ENCODE data around the gene GTF3C1. TPM values are rescaled to one million over a fixed set of nuclear protein-coding genes. Genes with fewer than 3 reads are reported as not detected.

Gene GTF3C1
- total RNA-seq, 1 donor from 2014 or later = 74.4 TPM

DNA sequence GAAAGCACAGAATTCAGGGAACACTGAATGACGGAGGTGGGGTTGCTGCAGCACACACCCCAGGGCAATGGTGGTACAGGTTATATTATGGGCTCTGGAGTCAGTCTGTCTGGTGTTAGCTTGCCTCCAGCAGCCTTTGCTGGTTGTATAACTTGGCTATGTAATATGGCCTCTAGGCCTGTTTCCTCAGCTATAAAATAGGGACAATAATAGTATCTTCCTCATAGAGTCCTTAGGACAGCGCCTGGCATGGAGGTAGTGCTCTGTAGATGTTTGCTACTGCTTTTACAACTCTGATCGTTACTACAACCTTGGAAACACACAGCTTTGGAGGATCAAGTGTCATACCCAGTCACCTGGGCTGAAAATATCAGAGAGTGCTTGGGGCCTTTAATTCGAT is 31.5 kb downstream of the GTF3C1 start:
- no peak for DNase-seq

DNA sequence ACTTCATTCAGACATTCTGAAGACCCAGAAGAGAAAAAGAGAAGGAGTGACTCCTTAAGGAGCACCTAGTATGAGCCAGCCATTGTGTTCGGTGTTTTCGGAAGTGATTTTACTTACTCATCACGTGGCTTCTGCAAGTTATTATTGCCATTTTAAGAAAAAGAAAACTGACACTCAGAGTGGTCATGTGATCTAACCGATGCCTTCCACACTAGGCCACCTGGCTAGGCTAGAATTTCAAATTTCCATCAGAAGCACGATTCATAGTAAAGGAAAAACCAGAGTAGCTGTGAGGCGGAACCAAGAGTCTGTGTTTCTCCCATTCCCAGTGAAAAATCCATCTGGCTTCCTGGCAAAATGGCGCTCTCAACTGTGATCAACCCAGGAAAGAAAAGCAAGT is 32.0 kb downstream of the GTF3C1 start:
- no peak for DNase-seq

DNA sequence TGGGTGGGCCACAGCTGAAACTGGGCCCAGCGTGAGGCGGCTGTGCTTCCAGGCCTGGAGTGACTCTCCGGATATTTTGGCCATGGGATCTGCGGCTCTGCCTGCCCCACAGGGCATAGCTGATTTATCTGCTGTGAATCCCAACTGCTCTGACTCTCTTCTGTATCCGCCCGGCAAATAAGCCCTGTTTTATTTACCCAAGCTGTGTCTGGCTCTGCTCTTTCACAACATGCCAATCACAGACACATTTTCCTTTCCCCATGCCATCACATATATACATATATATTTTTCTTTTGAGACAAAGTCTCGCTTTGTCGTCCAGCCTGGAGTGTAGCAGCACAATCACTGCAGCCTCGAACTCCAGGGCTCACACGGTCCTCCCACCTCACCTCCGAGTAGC is 33.3 kb downstream of the GTF3C1 start:
- DNase-seq = no peak

DNA sequence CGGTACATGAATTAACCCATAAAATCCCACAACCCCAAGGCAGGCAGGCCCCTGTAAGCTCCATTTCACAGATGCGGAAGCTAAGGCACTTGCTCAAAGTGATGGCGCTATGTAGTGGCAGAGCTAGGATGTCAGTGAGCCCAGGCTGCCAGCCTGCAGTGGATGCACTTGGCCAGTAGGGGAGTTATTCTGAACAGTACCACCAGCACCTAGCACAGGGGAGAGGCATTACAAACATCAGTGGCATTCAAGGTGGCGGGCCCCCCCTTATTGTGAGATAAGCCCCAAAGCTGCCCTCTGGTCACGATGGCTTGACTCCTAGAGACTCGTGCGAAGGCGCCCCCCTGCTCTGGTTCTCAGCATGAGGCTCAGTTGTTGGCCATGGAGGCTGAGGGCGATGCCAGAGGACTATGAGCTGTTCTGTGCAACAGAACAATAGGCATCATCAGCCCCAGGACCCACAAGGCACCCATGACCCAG is 33.8 kb downstream of the GTF3C1 start:
- peak; percentile 62 for DNase-seq

DNA sequence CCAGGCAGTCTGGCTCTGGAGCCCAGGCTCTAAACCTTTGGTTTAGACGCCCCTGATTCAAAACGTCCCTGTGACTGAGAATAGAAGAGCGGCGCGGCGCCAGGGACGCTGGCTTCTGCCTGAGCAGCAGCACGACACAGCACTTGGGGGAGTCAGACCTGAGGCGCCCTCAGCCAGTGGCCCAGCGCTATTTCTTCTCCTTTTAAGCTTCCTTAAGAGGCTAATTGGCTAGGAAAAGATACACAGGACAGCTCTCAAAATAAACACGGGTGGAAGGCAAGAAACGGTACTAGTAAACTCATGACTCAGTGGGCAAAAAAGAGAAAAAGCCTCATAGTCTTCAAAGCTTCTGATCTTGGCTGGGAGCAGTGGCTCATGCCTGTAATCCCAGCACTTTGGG is 34.9 kb downstream of the GTF3C1 start:
- DNase-seq = no peak

DNA sequence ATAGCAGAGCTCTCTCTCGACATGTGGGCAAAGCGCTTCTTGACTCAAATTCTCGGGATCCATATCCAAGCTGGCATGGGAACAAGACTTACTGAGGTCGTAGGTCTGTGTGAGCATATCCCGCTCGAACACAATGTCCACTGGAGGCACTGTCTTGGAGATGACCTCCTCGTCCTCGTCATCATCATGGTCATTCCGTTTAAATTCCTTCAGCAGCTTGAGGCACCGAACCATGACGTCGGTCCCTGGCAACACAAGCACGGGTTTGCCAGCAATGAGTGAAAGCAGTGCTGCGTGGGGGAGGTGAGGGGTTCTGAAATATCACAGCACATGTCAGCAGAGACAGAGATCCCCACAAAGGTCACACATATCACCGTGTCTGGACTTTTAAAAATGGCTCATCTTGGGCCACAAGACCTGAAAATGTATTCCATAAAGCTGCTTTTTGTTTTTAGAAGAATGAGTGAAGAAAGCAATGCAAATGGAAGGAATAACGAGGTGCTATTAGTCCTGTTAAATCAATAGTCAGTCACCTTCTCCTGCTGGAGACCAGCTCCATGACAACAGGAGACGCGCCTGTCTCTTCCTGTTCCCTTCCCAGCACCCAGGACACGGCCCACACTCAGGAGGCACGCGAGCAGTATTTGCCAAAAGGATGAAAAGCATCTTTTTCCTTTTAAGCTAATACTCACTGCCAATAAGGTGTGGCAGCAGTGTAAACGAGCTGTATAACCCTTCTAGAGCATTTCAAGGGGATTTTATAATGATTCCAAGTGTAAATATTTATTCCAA is 37.9 kb downstream of the GTF3C1 start:
- no peak for DNase-seq

DNA sequence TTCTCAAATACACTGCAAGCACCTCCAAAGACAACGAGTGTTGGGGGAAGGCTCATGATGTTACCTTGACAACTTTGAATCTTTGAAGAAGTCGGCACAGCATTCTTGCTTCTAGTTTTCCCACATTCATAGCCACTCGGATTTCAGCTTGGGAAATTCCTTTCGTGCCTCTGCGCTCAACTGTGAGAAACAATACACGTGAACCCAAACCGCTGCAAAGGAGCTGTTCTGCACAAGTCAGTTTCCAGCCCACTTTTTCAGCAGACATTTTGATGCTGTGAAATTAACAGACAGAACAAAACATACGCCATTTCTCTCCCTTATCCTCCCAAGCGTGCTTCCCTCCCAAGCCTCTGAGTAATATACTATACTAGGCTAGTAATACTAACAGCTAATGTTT is 41.2 kb downstream of the GTF3C1 start:
- no peak for DNase-seq

DNA sequence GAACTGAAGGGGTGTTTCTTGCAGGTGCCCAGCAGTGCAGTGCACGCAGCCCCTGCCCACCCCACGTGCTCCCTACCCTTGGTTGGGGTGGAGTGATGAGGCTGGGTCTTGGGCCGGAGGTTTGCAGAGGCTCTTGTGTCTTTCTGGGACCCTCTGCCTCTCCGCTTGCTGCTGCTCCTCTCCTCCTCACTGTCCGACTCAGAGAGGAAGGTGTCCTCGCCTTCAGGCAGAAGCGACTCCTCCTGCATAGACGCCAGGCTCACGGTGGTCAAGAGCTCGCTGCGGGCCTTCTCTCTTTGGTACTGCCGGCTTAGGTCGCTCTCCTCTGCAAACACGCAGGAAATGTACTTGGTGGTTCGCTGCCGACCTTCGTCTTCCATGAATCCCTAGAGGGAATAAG is 42.9 kb downstream of the GTF3C1 start:
- DNase-seq = no peak

DNA sequence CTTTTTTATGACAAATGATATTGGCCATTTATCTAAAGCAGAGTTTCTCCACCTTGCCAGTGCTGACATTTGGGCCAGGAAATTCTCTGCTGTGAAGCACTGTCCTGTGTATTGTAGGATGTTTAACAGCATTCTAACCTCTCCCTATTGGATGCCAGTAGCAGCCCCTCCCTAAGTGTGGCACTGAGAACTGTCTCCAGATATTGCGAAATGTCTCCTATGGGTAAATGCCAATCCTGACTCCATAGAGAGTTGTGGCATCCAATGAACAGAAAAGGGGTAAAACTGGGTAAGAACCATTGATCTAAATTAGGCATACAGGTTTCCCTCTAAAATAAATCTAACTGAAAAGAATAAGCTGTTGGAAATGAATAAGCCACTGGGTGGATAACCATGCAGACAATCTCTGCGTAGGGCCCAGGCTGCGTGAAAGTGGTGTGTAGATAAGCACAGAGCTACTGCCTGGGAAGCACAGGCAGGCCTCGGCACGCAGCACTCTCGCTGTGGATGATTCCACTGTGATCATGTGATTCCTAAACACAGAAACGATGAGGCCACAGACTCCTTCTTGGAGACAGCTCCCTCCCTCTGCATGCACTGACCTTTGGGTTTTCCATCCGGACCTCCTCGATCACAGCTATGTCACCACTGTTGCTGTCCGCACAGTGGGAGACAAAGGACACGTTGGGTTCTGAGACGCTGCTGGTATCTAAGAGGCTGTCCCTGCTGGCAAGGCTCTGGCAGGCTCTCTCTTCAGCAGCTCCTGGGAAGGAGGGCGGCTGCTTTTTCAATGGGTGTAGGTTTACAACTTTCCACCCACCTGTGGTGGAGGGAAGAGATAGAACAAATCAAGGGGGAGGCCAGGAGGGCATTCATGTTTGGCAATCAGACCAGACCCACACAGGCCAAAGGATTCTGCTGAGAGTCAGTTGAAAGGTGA is 44.1 kb downstream of the GTF3C1 start:
- DNase-seq = no peak

DNA sequence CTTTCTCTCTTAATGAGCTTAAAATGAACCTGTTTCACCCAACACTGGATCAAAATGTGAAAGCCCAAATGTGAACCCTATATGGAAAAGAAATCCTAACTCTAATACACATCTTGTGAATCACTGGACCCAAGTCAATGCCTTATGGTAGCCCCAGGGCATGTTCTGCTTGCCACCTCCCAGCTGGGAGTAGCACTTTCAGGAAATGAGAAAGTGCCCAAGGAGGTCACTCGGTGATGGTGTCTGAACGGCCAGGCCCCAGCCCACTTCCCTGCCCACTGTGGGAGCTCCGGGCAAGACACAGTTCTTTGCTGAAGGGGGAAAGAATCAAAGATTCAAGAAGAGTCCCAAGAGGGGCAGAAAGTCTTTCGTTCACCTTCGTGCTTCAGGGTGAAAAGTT is 46.1 kb downstream of the GTF3C1 start:
- no peak for DNase-seq

DNA sequence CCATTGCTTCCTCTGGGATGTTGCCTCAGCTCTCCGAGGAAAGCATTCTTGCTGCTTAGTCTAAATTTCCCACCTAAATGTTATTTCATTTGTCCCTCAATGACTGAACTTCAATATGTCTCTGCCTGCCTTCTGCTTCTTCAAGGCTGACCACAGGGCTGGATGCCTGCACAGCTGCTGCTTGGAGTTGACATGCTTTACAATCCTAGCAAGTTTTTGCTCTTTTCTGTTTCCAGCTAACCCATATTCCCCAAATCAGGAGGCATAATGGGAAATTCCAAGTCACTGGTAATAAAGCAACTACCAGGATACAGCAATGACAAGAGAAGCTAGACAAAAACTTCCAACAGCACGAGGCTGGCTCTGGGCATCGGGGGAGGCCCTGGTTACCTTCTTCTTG is 48.9 kb downstream of the GTF3C1 start:
- no peak for DNase-seq

DNA sequence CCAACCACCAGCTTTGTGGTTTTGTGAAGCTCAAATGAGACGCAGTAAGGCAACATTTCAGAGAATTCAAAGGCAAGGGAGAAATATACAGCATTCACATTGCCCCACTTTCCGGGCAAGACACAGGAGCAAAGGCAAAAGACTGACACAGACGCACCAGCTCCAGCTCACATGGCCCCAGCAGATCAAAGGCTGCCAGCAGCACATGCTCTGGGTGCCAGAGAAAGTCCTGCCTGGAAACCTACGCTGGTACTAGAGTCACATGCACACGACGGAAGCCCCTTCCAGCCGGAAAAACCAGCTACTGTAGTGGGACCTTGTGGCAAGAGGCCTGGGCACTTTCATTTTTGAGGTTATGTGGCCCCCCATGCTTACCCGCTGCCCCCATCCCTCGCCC is 50.1 kb downstream of the GTF3C1 start:
- DNase-seq = no peak

DNA sequence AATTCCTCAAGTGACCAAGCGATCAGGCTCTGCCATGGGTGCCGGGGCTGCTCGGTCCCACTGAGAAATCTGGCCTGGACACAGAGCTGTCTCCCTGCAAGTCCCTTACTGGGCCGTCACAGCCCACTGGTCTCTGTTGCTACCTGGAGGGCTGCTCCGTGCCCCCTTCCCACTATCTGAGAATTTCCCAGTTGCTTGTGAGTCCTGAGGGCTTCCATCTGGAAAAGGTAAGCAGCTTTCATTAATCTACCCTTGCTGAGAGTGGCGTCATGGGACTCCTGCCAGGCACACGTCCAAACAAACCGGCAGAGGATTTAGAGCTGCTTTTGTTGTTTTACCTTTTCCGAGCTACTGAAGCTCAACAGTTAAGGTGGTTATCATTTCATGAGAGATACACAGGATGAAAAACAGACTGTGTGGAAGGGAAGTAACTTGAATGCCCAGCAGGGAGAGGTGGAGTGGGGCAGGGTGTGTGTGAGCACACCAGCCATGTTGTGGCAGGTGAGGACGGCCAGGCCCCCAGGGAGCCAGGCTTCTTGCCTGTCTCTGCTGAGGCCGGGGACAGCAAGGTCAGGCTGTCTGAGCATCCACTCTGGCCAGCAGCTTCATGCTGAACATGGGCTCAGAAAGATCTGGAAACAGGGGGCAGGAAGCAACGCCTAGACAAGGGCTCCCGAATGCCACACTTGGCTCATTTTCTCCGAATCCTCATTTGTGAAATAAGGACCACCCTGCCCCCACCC is 50.6 kb downstream of the GTF3C1 start:
- DNase-seq = no peak

DNA sequence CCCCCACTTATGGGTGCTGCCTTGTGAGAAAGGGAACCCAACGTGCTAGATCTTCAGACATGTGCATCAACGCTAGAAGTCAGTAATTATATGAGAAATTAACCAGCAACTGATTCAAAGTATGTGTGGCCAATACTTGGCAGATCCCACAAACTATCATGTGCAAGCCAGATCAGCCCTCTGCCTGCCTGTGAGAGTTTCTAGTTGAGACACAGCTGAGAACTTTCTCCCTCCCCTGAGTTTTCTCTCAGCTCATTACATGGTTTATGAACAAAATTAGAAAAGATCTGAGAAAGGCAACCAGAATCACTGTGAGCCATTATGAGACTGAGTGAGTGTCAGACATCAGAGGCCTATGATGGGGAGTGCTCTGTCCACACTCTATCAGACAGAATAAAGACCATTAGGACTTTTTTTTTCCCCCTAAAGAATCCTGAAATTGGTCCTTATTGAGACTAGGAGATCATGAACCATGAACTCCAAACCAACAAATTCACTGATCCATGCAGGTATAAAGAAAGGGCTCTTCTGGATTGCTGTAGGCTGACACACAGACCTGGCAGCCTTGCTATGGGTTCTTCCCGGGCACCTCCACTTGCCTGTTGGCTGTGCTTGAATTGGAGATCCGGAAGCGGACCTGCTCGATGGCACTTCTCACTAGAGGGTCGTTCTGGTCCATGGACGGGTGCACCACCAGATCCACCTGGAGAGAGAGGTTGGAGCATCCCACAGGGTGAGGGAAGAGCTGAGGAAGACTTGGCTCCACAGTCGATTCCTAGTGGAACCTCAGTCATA is 51.5 kb downstream of the GTF3C1 start:
- no peak for DNase-seq

DNA sequence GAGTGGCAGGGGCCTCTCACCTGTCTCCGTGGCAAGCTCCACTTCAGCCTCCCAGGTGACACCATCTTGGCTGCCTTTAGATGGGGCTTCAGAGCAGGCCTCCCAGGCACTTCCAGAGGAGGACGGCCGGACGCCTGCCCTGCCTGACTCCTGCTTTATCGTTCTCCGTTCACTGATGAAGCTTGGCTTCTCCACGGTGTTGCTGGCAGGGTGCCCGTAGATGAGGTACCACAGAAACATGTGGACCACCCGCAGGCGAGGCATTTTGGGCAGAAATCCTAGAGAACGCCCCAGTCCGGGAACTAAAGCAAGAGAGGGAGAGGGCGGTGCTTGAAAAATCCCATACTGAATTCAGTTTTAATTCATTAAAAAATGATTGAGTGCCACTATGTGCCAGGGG is 54.5 kb downstream of the GTF3C1 start:
- no peak for DNase-seq

DNA sequence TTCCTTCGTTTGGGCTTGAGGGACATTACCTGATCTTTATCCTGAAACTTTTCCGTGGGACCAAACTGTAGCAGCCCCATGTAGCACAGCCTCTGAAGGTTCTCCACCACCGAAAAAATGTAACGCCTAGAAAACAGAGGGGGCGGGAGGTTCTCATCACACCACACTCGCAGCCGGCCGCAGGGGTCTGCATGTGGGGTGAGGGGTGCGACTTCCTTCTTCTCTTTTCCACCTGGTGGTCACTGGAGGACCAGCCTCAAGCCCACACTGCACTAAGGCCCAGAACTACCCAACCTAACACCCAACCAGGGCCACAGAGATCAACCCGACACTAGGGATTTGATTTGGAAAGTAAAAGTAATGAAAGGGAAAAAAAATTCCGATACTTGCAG is 57.1 kb downstream of the GTF3C1 start:
- no peak for DNase-seq

DNA sequence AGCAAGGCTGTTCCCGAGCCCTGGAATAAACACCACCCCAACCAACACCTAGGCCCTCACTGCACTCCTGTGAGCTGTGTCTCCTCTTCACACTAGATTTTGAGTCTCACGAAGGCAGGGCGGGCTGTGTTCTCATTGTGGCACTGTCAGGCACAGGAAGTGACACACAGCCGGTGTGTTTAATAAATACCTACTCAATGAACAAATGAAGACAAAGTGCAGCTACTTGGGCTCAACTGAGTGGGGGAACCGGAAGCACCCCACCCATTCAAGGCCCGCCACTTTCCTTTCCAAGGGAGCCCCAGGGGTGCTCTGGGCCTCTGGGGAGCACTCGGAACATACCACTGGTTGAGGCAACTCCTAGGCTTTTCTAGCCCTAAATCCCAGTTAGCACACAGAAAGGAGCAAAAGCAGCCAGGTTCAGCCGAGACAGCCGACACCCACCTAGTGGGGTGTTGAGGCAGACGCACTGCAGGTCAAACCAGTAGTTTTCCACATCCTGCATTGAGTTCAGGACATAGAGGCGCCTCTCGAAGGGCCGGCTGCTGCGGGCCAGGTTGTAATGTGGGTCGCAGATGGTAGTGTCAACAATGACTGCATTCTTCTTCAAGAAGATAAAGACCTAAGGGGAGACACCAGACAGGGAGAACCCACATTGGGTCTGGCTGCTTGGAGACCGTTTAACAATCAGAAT is 57.7 kb downstream of the GTF3C1 start:
- DNase-seq = peak; percentile 79

DNA sequence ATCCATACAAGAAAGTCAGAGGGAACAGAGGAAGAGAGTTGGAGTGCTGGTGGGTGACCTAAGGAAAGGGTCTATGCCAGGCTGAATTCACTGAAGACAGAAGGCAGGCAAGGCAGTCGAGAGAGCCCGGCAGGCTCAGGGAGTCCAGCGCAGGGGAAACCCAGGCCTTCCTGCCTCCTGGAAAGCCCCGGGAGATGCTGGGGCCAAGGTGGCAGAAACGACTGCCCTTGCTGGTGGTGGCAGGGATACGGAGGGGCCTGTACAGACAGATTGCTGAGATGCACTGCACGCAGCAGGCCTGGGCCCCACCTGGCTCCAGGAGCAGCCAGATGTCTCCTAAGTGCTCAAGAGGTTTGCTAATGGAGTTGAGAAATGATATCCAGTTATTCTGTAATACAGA is 59.8 kb downstream of the GTF3C1 start:
- no peak for DNase-seq

DNA sequence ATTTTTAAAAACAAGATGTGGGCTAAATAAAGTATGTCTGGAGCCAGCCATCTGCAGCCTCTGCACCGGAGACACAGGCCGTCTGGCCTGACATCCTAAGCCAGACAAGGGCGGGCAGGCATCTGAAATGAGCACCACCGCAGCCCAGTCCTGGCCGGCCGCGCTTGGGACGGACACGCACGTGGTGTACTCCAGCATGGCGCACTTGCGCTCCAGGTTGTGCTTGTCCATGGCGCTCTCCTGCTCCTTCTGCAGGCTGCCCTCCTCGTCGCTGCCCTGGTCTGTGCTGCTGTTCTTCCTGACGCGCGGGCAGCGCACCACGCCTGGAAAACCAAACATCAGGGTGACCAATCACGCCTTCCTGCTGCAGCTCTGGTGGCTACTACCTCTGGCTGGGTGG is 60.3 kb downstream of the GTF3C1 start:
- no peak for DNase-seq

DNA sequence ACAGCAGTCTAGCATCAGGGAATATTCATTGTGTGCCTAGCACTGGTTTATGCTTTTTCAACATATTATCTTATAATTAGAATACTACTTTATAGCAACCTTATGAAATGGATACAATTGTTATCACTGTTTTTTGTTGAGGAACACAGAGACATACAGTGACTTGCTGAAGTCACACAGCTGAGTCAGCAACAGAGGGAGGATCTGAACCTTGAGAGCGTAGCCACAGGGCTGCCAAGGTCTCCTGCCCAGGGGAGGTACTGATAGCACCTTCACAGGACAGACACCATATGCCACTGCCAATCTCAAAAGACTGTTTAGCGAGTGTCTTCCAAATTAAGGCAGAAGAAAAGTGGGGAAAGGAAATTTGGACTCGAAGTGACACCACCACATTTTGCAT is 63.0 kb downstream of the GTF3C1 start:
- DNase-seq = no peak

DNA sequence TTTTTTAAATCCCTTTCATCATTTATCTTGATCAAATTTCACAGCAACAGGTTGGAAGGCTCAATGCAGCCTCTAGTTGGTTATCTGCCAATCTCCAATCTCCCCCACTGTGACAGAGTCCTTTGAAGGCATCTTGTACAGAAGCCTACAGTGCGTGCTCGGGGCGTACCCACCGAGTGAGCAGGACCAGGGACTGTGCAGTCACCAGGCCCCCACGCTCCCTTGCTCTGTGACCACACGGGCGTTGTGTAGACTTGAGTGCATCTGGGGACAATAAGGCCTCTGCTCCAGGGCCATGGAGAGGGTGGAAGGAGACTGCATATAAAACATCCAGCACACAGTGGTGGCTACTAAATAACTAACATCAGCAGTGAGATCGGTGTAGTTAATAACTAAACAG is 63.4 kb downstream of the GTF3C1 start:
- no peak for DNase-seq

DNA sequence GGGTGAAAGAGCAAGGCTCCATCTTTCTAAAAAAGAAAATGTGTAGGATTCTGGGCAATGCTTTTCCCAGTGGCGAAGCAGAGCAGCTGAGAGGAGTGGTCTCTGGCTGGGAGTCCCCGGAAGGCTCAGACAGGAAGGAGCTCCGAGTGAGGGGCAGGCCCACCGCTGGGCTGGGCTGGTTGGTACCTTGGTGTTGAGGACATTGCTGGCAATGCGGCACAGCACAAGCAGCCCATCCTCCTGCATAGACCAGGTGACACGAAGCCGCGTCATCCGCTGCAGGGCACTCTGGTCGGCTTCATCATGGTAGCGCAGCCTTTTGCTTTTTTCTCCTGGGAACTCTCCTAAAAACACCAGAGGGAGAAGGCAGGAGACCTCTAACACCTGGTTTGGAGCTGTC is 63.9 kb downstream of the GTF3C1 start:
- no peak for DNase-seq
